Head of caudate nucleus (tissue), 42 donors: Measurements from ENCODE around the gene SPATC1L.

Source experiments
- DNase-seq, 42 donors: peaks; one replicate each; pipeline versions ENCODE4 v3.0.0 to v3.0.0-alpha.2; 2020 to 2021; ENCODE audit warnings: mixed read lengths in 7 of 42
- intact Hi-C: fragments of 100-400 bp; cut with DNase I; formaldehyde crosslinking; loops from one replicate; pipeline ENCODE4 v1.15.0; 2022

Gene SPATC1L

GRCh38 chr21:46183910-46184624 lies at the start of gene SPATC1L:
Gene SPATC1L (minus strand): TSS chr21:46184459. CDS start chr21:46182816, 1,643 bp downstream.
- DNase-seq = peak in 41 of 42 donors; percentile 49 to 88 (median 76)
- intact Hi-C loops = no loop called here

DNA sequence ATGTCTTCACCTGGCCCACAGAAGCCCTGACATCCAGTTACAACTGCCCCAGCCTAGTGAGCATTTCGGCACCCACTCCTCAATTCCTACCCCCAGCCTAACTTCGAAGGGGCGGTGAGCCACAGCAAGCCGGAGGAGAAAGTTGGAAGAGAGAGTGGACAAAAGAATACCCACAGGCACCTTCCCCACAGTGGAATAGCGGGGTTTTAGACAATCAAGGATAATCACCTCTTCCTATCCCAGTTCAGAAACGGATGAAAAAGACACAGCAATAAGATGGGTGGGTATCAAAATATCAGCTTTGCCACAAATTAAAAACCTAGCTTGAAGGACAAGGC lies 45.6 kb upstream of the SPATC1L start:
- DNase-seq = no peak
- intact Hi-C loops = loop anchor here (5.0 to 10.0 kb wide), 2 partner anchors 57 to 85 kb away; partner anchors contain the start of genes MCM3AP and YBEY

- peak in 8 of 42 donors; percentile 15 to 55 (median 42) for DNase-seq
- intact Hi-C loops = loop anchor here (5.0 to 10.0 kb wide), 2 partner anchors 58 to 85 kb away; partner anchors contain the start of genes MCM3AP and YBEY
Measured at GRCh38 chr21:46229133-46229922, 45.1 kb upstream of the SPATC1L start.

- peak; percentile 93 to 100 (median 98) for DNase-seq
- intact Hi-C loops = loop anchor here (5.0 to 10.0 kb wide), 2 partner anchors 59 to 84 kb away; partner anchors contain the start of genes MCM3AP and YBEY
Measured at GRCh38 chr21:46228345-46229051, 44.2 kb upstream of the SPATC1L start, which contains the start of gene LSS. Gene LSS (minus strand): TSS chr21:46228774. CDS start chr21:46228745, 29 bp downstream.

- intact Hi-C loops = loop anchor here (5.0 to 10.0 kb wide), 2 partner anchors 59 to 83 kb away; partner anchors contain the start of genes MCM3AP and YBEY
- DNase-seq = peak in 6 of 42 donors; percentile 8 to 52 (median 36)
Measured at GRCh38 chr21:46227811-46228344, 43.6 kb upstream of the SPATC1L start.

- peak in 4 of 42 donors; percentile 29 to 36 (median 31) for DNase-seq
- intact Hi-C loops = loop anchor here (5.0 to 10.0 kb wide), 2 partner anchors 60 to 82 kb away; partner anchors contain the start of genes MCM3AP and YBEY
Measured at GRCh38 chr21:46226920-46227599, 42.8 kb upstream of the SPATC1L start.

GRCh38 chr21:46226146-46226545 lies 41.9 kb upstream of the SPATC1L start:
- intact Hi-C loops = loop anchor here (5.0 to 10.0 kb wide), 2 partner anchors 61 to 81 kb away; partner anchors contain the start of genes MCM3AP and YBEY
- peak in 6 of 42 donors; percentile 1 to 36 (median 26) for DNase-seq

DNA sequence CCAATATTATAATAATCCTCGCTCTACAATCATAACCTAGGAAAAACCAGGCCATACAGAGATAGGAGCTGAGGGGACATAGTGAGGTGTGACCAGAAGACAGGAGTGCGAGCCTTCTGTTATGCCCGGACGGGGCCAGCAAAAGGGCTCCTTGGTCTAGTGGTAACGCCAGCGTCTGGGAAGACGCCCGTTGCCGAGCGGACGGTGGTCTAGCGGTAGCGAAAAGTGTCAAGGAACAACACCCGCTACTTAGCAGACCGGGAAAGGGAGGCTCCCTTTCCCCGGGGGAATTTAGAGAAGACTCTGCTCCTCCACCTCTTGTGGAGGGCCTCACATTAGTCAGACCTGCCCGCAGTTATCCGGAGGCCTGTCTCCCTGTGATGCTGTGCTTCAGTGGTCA lies 39.4 kb upstream of the SPATC1L start:
- intact Hi-C loops = loop anchor here (10.0 kb wide), 1 partner anchor 79 kb away; no protein-coding TSS in a partner anchor
- DNase-seq = peak in 8 of 42 donors; percentile 1 to 27 (median 14)

GRCh38 chr21:46223217-46223616 lies 39.0 kb upstream of the SPATC1L start:
- intact Hi-C loops = loop anchor here (10.0 kb wide), 1 partner anchor 78 kb away; no protein-coding TSS in a partner anchor

DNA sequence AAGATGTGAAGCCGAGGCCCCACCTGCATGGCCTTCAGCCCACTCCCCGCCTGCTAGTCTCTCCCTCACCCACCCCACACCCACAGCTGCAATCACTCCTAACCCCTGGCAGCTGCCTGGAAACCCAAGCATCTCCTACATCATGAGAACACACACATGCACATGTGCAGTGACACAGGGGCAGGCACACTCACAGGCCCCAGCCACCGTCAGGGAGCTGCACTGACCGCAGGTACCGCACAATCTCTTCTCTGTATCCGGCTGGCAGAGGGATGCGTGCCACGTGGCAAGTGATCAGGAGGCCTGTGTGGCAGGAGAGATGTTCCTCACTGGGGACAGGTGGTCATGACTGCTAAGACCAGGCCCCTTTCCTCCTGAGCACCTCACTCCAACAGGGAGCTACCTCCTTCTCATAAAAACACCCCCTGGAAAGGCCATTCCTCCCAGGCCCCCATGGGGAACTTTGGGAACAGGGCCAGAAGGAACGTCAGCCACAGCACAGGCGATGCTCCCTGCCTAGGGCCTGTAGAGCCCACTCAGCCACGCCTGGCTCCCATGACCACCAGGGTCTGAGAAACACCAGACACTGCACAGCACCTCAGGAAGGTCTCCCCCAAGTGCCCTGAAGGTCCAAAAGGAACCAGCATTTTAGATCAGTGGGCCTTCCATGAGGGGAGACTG lies 38.3 kb upstream of the SPATC1L start:
- intact Hi-C loops = loop anchor here (10.0 kb wide), 1 partner anchor 78 kb away; no protein-coding TSS in a partner anchor
- DNase-seq = peak in 7 of 42 donors; percentile 8 to 36 (median 16)

More at GRCh38 chr21:46223217-46223616, 39.0 kb upstream of the SPATC1L start:
- DNase-seq = peak in 7 of 42 donors; percentile 7 to 27 (median 14)

- peak in 9 of 42 donors; percentile 1 to 18 (median 7) for DNase-seq
- intact Hi-C loops = loop anchor here (10.0 kb wide), 1 partner anchor 77 kb away; no protein-coding TSS in a partner anchor
Measured at GRCh38 chr21:46221664-46222435, 37.6 kb upstream of the SPATC1L start.

DNA sequence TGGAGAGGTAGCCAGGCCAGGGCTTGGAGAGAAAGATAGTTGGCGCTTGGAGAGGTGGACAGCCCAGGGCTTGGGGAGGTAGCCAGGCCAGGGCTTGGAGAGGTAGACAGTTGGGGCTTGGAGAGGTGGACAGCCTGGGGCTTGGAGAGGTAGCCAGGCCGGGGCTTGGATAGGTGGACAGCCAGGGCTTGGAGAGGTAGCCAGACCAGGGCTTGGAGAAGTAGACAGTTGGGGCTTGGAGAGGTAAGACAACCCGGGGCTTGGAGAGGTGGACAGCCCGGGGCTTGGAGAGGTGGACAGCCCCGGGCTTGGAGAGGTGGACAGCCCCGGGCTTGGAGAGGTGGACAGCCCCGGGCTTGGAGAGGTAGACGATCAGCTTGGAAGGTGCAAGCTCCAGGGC lies 36.6 kb upstream of the SPATC1L start:
- DNase-seq = peak in 6 of 42 donors; percentile 4 to 16 (median 6)
- intact Hi-C loops = loop anchor here (10.0 kb wide), 1 partner anchor 76 kb away; no protein-coding TSS in a partner anchor

GRCh38 chr21:46220275-46220810 lies 36.1 kb upstream of the SPATC1L start:
- intact Hi-C loops = loop anchor here (10.0 kb wide), 1 partner anchor 76 kb away; no protein-coding TSS in a partner anchor
- peak in 10 of 42 donors; percentile 2 to 26 (median 9) for DNase-seq

- intact Hi-C loops = loop anchor here (10.0 kb wide), 1 partner anchor 75 kb away; no protein-coding TSS in a partner anchor
- DNase-seq = peak in 21 of 42 donors; percentile 9 to 71 (median 44)
Measured at GRCh38 chr21:46219591-46220239, 35.5 kb upstream of the SPATC1L start.
